GM19397 (cell line): ENCODE results near the gene TXNDC11.

Source experiments
- ATAC-seq: cut with Tn5 transposase; IDR thresholded peaks from one replicate; pipeline ENCODE4 v1.9.1; 2021; ENCODE audit warnings: mild to moderate bottlenecking, moderate library complexity; ENCODE audit not compliant: unreplicated experiment

Gene TXNDC11

DNA sequence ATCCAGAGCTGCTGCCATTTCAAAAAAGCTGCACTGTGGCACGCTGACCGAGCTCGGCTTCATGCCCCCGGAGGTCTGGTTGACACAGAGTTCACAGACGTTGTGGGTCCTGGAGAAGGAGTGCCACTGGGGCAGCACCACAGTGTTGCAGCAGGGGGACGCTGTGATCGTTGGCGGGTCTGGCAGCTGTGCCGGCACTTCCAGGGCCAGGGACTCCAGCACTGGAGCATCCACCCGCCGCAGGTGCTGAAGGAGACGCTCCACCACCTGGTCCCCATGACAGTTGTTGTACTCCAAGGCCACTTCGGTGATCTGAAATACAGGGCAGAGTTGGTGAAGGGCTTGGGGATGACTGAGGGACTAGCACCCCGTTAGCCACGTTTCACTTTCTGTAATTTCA, 50.9 kb downstream of the TXNDC11 start:
- no peak for ATAC-seq

- no peak for ATAC-seq
Observed at GRCh38 chr16:11691235-11691634, 51.4 kb downstream of the TXNDC11 start.

DNA sequence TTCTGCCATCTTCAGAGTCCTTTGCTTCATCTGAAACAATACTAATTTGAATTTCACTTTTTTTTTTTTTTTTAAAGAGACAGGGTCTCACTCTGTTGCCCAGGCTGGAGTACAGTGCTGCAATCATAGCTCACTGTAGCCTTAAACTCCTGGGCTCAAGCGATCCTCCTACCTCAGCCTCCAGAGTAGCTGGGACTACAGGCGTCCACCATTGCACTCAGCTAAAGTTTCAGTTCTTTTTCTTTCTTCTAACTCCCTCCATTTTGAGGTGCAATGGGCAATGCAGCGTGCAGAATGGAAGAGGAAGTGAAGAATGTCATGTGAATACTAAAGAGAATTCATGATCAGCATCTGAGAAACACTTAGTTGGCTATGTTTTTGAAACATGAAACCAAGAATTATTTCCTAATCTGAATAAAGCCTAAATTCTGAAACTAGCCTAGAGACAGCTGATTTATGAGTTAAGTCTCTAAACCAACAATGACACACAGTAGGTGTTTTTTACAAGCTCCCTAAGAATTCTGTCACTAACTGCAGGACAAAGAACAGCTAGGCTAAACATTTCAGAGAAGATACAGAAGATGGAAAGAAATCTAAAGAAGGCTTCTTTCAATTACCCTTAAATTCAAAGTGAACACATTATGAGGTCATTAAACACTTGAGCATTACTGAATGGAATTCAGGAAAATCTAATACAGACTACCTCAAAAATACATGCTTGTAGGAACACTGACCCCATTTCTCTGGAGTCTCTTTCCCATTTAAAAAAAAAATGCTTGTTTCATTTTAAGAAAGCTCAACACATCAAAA, 53.4 kb downstream of the TXNDC11 start:
- ATAC-seq = peak; percentile 72

DNA sequence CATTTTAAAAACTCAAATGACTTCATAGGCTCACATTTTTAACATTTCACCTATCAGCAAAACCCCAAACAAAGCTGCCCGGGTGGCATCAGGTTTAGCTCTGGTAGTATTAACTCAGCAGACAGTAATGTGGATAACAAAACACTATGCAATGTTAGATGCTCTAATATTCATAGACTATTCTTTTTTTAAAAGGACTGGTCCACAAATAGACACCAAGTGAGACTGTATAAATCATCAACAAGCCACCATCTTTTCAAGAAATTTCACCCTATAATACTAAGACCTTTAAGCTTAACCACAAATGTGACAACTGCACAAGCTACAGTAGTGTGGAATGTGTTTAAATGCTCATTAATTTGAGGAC, 54.2 kb downstream of the TXNDC11 start:
- no peak for ATAC-seq

DNA sequence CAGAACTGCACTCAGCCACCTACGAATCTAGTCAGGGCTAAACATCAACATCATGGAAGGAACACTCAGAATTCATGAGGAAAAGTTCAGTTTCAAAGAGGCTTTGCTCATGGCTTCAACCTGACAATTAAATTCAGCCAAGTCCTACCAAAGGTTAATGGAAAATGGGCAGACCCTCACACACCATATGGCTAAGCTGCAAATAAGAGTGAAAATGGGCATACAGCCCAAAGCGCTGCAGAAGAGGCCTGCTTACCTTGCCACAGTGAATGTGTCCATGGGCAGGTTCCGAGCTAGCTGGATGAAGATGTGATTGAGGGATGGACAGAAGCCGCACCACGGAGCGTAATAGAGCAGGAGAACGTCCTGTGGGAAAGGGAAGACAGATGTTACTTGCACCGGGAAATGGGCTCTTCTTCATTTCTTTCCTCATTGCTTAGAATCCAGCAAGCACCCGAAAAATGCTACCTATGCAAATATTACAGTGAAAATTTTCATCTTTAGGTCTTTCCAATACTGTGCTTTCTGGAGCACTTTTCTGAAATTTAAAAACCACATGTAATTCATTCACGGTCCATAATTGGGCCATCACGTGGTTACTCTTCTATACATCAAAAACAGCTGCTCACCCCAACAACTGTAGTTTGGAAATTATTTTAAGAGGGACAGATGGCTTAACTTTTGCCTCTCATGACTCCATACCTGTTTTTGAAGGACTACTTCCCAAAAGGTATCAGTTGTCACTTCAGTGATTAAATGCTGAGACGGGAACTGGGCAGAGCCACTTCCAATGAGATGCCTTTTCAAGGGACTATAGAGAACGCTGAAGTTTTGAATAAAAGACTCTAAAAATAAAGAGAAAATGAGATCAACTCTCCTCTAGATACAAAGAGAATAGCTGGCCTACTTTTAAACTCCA, 54.8 kb downstream of the TXNDC11 start:
- ATAC-seq = no peak

DNA sequence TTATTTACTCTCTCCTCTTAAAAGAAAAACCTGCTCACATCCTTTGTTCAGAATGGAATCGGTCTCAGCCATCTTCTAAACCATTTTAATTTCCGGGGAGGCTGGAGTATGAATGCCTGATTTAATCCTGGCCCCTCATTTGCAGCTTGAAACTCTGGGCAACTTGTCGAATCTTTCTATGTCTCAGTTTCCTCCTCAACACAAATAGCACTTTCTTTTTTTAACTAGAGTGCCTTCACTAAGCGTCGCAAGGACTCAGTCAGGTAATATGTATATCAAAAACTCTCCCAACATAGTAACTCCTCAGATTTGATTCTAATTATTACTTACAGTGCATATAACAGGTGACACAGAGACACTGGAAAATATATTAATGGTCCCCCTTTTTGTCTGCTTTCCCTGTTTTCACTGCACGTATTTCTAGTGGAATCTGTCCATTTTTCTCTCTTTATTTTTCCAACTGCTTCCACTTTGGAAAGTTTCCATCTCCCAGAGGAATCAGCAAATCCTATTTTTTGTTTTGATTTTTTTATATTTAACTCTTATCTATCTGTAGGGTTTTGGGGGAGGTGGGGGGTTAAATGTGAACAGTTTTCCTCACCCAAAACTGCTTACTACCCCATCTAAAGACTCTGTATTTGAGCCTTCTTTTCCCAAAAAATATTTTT, 55.8 kb downstream of the TXNDC11 start:
- no peak for ATAC-seq

DNA sequence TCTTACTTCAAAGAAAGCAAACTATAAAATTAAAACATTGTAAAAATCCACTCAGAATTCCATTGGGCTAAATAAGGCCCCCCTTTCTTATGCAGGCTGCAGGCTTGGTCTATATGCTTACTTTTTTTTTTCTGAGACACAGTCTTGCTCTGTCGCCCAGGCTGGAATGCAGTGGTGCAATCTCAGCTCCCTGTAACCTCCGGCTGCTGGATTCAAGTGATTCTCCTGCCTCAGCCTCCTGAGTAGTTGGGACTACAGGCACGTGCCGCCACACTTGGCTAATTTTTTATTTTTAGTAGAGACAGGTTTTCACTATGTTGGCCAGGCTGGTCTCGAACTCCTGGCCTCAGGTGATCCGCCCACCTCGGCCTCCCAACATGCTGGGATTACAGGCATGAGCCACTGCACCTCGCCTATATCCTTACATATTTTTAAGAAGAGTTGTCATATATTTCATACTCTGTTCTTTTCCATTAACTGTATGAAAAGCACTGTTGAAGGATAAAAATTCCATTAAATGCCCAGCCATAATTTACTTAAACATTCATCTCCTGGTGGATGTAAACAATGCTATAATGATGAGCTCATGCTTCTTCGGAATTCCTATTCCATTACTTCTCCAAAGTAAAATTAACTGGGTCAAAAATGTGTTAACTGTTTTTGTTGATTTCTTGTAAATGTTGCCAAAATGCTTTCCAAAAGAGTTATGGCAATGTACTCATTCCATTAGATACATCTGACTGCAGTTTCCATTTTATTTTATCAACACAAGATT, 56.6 kb downstream of the TXNDC11 start:
- no peak for ATAC-seq

DNA sequence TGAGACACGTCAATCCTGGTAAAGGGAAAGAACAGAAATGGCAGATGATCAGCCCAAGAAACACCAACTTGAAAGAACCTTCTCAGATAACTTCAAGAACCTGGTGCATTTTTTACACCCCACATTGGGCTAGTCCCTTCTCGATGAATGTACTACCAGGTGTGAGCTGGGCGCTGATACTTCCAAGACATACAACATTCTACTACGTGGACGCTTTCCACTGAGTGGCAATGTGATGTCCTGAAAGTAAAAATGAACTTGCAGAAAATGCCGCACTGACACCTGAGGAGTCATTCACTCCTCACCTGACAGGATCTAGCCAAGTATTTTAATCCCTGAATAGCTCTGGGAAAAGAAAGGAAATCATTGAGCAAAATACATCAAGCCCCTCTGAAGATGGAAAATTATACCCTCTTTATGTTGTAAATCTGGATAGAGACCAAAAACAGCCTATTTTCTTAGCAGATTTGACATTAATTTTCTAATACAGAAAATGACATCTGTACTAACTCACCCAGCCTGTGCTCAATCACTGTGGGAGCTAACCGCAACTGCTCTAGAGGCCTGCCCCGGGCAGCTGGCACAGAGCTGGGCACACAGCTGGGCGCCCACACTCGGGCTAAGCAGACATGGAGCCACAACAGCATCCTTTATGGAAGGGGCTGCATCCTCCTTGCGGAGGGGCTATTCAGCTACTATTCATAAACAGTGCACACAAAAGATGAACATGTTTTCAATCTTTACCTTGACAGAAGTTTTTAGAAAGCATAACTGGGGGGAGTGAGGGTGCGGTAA, 58.2 kb downstream of the TXNDC11 start:
- ATAC-seq = no peak

DNA sequence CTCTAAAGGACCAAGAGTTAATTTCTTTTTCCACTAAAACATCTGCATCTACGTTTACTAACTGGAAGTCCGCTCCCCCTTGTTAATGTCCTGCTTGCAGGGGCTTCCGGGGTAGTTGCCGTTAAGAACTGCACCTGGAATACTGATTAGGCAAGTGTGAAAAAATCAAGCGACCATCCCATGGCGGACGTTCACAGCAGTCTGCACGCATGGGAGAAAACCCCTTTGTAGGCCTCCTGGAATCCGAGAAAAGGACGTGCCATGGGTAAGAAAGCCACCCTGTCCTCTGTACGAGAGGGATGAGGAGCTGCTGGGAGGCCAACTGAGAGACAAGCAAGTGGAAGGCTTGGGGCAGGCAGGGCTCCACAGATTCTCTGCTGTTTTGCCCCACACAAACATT, 59.5 kb downstream of the TXNDC11 start:
- no peak for ATAC-seq

- peak; percentile 29 for ATAC-seq
Observed at GRCh38 chr16:11682655-11683096, 60.0 kb downstream of the TXNDC11 start.

- peak; percentile 45 for ATAC-seq
Observed at GRCh38 chr16:11681976-11682654, 60.5 kb downstream of the TXNDC11 start.

DNA sequence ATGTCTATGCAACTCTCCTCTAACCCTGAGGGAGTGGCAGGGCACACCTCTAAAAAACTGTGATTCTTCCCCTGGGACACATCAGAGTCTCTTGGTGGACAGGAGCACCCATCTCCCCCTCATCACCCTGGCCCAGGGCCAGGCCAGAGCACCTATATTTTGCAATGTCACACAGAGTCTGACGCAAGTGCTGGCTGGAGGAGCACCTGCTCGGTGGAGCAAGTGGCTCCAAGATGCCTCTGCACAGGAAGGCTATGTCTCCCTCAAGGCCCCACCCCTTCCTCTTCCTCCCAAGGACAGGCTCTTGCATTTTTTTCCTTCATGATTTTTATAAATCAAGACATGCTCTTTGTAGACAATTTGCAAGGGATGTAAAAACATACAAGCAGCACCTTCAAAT, 61.1 kb downstream of the TXNDC11 start:
- ATAC-seq = peak; percentile 23

- ATAC-seq = no peak
Observed at GRCh38 chr16:11679941-11680911, 62.4 kb downstream of the TXNDC11 start.

GRCh38 chr16:11679250-11679649, 63.4 kb downstream of the TXNDC11 start:
- ATAC-seq = no peak

GRCh38 chr16:11677959-11678881, 64.4 kb downstream of the TXNDC11 start:
- no peak for ATAC-seq

DNA sequence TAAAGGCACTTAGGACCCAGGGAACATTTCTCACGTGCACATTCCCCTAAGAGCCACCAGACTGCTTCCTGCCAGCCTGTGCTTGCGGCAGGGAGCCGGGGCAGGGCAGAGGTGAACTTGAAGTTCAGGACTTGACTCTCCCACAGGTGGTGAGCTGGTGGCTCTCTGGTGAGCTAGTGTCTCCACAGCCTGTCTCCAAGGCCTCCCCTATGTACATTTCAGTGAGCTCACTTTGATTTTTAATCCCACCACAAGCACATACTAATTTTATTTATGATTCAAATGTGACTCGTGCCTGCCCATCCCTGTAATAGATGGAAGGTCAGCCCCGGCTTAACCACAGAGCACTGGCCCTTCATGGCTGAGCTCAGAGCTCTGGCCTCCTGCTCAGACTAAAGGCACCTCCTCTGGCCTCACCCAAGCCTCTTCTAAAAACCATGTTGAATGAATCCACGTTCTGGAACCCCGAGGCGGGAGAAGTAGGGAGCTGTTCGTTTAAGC, 65.2 kb downstream of the TXNDC11 start:
- ATAC-seq = no peak

GRCh38 chr16:11676799-11677198, 65.9 kb downstream of the TXNDC11 start:
- ATAC-seq = no peak
